Measurements from ENCODE around the gene KCNMB2. TPM values are rescaled to one million over a fixed set of nuclear protein-coding genes. Genes with fewer than 3 reads are reported as not detected.

KCNMB2 gene
- total RNA-seq, 4 donors from 2014 or later: not detected

DNA sequence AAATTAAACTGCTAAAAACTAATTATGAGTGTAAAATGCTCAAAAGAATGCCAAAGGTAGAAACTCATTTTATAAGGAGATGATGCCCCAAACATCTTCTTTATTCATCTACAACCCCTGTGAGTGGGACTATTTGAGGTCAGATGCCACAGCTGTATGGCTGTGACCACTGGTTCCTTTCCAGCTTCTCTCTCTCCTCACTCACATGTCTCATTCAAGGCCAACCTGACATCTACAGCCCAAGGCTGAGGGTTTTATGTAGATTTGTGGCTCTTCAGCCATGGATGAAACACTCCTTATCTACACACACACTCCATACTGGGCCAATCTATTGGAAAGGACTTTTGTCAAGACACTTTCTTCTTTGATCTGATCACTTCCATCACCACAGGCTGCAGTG lies 231.3 kb downstream of the KCNMB2 start:
- DNase-seq (no peak), ATAC-seq (no peak)
- no peaks in the 10 kb centered on the region for H3K36me3 ChIP-seq
- no peak for TF ChIP-seq CTCF (IDR thresholded peaks at IDR 0.05 in 4 of 5, conservative IDR thresholded peaks at IDR 0.05 in 1 of 5)
- TF ChIP-seq POLR2A (IDR thresholded peaks at IDR 0.05): no peak
- no peaks in the 10 kb centered on the region for H3K4me1 ChIP-seq
- H3K4me3 ChIP-seq: no peak overlapping the region
- H3K9me3 ChIP-seq: no peaks in the 10 kb centered on the region
- no peak overlapping the region for H3K27ac ChIP-seq
- intact Hi-C loops (cut with DNase I; ENCODE audit: low total_unique reads): no loop called here
- in situ Hi-C loops (cut with MboI; ENCODE audit: low sequenced_read_pairs in 4 of 4): no loop called here
- no peaks in the 10 kb centered on the region for H3K27me3 ChIP-seq

- H3K4me1 ChIP-seq: no peaks in the 10 kb centered on the region
- ATAC-seq: no peak
- H3K36me3 ChIP-seq: no peaks in the 10 kb centered on the region
- no peak overlapping the region for H3K27ac ChIP-seq
- DNase-seq: no peak
- TF ChIP-seq POLR2A (IDR thresholded peaks at IDR 0.05) (no peak), CTCF (IDR thresholded peaks at IDR 0.05 in 4 of 5, conservative IDR thresholded peaks at IDR 0.05 in 1 of 5) (no peak)
- intact Hi-C loops (cut with DNase I; ENCODE audit: low total_unique reads): no loop called here
- H3K27me3 ChIP-seq: no peaks in the 10 kb centered on the region
- no peak overlapping the region for H3K4me3 ChIP-seq
- H3K9me3 ChIP-seq: no peaks in the 10 kb centered on the region
- in situ Hi-C loops (cut with MboI; ENCODE audit: low sequenced_read_pairs in 4 of 4): no loop called here
Measured at GRCh38 chr3:178768072-178768864, 232.0 kb downstream of the KCNMB2 start.

- Histone ChIP-seq H3K27ac (no peak overlapping the region), H3K4me1 (no peaks in the 10 kb centered on the region), H3K9me3 (no peaks in the 10 kb centered on the region), H3K4me3 (no peak overlapping the region), H3K36me3 (no peaks in the 10 kb centered on the region), H3K27me3 (no peaks in the 10 kb centered on the region)
- TF ChIP-seq POLR2A (IDR thresholded peaks at IDR 0.05) (no peak), CTCF (IDR thresholded peaks at IDR 0.05 in 4 of 5, conservative IDR thresholded peaks at IDR 0.05 in 1 of 5) (no peak)
- no peak for ATAC-seq
- in situ Hi-C loops (cut with MboI; ENCODE audit: low sequenced_read_pairs in 4 of 4): no loop called here
- no peak for DNase-seq
- intact Hi-C loops (cut with DNase I; ENCODE audit: low total_unique reads): no loop called here
Measured at GRCh38 chr3:178771511-178771910, 235.3 kb downstream of the KCNMB2 start.

DNA sequence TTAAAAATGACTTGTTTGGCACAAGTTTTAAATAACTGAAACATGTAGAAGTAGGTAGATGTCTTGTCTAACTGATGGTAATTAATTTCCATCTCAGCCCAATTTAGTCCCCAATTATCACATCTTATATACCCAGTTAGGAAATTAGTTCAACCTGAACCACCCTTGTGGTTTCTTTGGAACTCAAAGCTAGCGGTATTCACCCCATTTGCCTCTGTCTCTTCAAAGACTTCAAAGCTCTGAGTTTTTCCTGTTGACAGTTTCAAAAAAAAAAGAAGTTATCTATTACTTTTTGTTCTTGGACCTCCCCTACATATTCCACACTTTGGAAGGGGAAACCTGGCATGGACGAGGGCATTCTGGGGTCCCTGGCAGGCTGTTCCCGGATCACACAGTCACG lies 236.5 kb downstream of the KCNMB2 start:
- intact Hi-C loops (cut with DNase I; ENCODE audit: low total_unique reads): no loop called here
- ATAC-seq (no peak), DNase-seq (no peak)
- Histone ChIP-seq H3K4me3 (no peak overlapping the region), H3K36me3 (no peaks in the 10 kb centered on the region), H3K27me3 (no peaks in the 10 kb centered on the region), H3K9me3 (no peaks in the 10 kb centered on the region), H3K4me1 (no peaks in the 10 kb centered on the region), H3K27ac (no peak overlapping the region)
- TF ChIP-seq CTCF (IDR thresholded peaks at IDR 0.05 in 4 of 5, conservative IDR thresholded peaks at IDR 0.05 in 1 of 5): no peak
- TF ChIP-seq POLR2A (IDR thresholded peaks at IDR 0.05): no peak
- in situ Hi-C loops (cut with MboI; ENCODE audit: low sequenced_read_pairs in 4 of 4): no loop called here

DNA sequence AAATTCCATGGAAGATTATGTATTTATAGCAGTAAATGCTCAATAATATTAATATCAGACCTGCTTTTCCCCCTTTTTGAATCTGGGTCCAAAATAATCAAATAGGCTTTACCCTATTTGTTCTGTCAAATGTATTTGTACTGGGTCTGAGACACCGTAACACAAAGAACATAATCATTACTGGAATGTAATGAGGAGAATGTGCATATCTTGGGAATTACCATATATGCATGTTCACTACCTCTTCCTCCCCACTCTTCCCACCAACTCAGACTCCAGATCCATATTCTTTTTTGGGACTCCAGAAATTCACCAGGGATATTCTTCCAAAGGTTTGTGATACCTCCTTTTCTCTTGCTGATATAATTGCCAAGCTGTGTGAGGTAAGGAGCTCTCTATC lies 237.1 kb downstream of the KCNMB2 start:
- H3K4me1 ChIP-seq: no peaks in the 10 kb centered on the region
- H3K27me3 ChIP-seq: no peaks in the 10 kb centered on the region
- intact Hi-C loops (cut with DNase I; ENCODE audit: low total_unique reads) (no loop called here), in situ Hi-C loops (cut with MboI; ENCODE audit: low sequenced_read_pairs in 4 of 4) (no loop called here)
- H3K27ac ChIP-seq: no peak overlapping the region
- no peak for DNase-seq
- no peak overlapping the region for H3K4me3 ChIP-seq
- TF ChIP-seq CTCF (IDR thresholded peaks at IDR 0.05 in 4 of 5, conservative IDR thresholded peaks at IDR 0.05 in 1 of 5): no peak
- no peaks in the 10 kb centered on the region for H3K36me3 ChIP-seq
- ATAC-seq: no peak
- H3K9me3 ChIP-seq: no peaks in the 10 kb centered on the region

All from gastrocnemius medialis (tissue), 4 donors.